ENCODE data around the gene TMC1. TPM values are rescaled to one million over a fixed set of nuclear protein-coding genes. Genes with fewer than 3 reads are reported as not detected.
A peak's percentile ranks its signal among the peaks of the same experiment; 100 is the strongest.

The TMC1 gene
- polyA plus RNA-seq, 4 donors, result 0.63 to 1.4 (median 0.88) TPM

- DNase-seq (ENCODE audit: low read depth in 4 of 4, low spot score in 3 of 4), result no peak
Measured at GRCh38 chr9:72565535-72565934, 44.1 kb downstream of the TMC1 start.

- no peak for DNase-seq (ENCODE audit: low read depth in 4 of 4, low spot score in 3 of 4)
Measured at GRCh38 chr9:72574156-72574810, 52.9 kb downstream of the TMC1 start.

- no peak for DNase-seq (ENCODE audit: low read depth in 4 of 4, low spot score in 3 of 4)
Measured at GRCh38 chr9:72575666-72576065, 54.3 kb downstream of the TMC1 start.

- no peak for DNase-seq (ENCODE audit: low read depth in 4 of 4, low spot score in 3 of 4)
Measured at GRCh38 chr9:72576087-72576486, 54.7 kb downstream of the TMC1 start.

- DNase-seq (ENCODE audit: low read depth in 4 of 4, low spot score in 3 of 4), result no peak
Measured at GRCh38 chr9:72577212-72577753, 55.9 kb downstream of the TMC1 start.

- no peak for DNase-seq (ENCODE audit: low read depth in 4 of 4, low spot score in 3 of 4)
Measured at GRCh38 chr9:72579190-72579589, 57.8 kb downstream of the TMC1 start.

- DNase-seq (ENCODE audit: low read depth in 4 of 4, low spot score in 3 of 4), result no peak
Measured at GRCh38 chr9:72579880-72580550, 58.6 kb downstream of the TMC1 start.

- DNase-seq (ENCODE audit: low read depth in 4 of 4, low spot score in 3 of 4), result no peak
Measured at GRCh38 chr9:72581694-72582093, 60.3 kb downstream of the TMC1 start.

- DNase-seq (ENCODE audit: low read depth in 4 of 4, low spot score in 3 of 4), result no peak
Measured at GRCh38 chr9:72583370-72583769, 62.0 kb downstream of the TMC1 start.

- no peak for DNase-seq (ENCODE audit: low read depth in 4 of 4, low spot score in 3 of 4)
Measured at GRCh38 chr9:72586388-72587130, 65.2 kb downstream of the TMC1 start.

- no peak for DNase-seq (ENCODE audit: low read depth in 4 of 4, low spot score in 3 of 4)
Measured at GRCh38 chr9:72588336-72588735, 66.9 kb downstream of the TMC1 start.

GRCh38 chr9:72589667-72590521 is 68.5 kb downstream of the TMC1 start:
- DNase-seq (ENCODE audit: low read depth in 4 of 4, low spot score in 3 of 4), result no peak

- no peak for DNase-seq (ENCODE audit: low read depth in 4 of 4, low spot score in 3 of 4)
Measured at GRCh38 chr9:72590824-72591223, 69.4 kb downstream of the TMC1 start.

- peak; percentile 22 to 46 (median 45) for DNase-seq (ENCODE audit: low read depth in 4 of 4, low spot score in 3 of 4)
Measured at GRCh38 chr9:72592502-72593403, 71.3 kb downstream of the TMC1 start.

- DNase-seq (ENCODE audit: low read depth in 4 of 4, low spot score in 3 of 4), result no peak
Measured at GRCh38 chr9:72596451-72597180, 75.2 kb downstream of the TMC1 start.

- DNase-seq (ENCODE audit: low read depth in 4 of 4, low spot score in 3 of 4), result no peak
Measured at GRCh38 chr9:72597181-72597517, 75.7 kb downstream of the TMC1 start.

- DNase-seq (ENCODE audit: low read depth in 4 of 4, low spot score in 3 of 4), result no peak
Measured at GRCh38 chr9:72597601-72598000, 76.2 kb downstream of the TMC1 start.

- no peak for DNase-seq (ENCODE audit: low read depth in 4 of 4, low spot score in 3 of 4)
Measured at GRCh38 chr9:72598639-72599038, 77.2 kb downstream of the TMC1 start.
